Measurements from ENCODE around the gene APOB.

DNA sequence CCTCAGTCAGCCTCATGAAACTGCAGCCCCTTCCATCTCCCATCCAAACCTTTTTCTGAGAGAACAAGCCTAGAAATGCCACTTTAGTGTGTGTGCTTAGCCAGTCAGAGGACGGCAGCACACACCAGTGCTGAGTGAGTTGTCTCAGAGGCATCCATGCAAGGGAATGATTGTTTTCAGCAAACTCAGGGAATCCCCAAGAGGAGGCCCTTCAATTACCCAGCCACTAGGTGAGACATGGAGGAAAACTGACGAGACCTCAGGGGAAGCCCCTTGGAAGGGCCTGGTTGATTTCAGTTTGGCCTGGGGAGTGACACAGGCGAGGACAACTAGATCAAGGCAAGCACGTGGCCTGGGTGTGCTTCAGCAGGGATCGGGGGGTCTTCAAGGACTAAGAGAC, 49.7 kb downstream of the APOB start:
- TF ChIP-seq SUZ12 (IDR thresholded peaks at IDR 0.05; ENCODE audit: low read length) (no peak), JUND (IDR thresholded peaks at IDR 0.05; ENCODE audit: low read length) (no peak), KDM5A (IDR thresholded peaks at IDR 0.05; ENCODE audit: low read length) (no peak), TCF12 (IDR thresholded peaks at IDR 0.05; ENCODE audit: low read depth, low read length) (no peak), EP300 (IDR thresholded peaks at IDR 0.05; ENCODE audit: borderline replicate concordance in 1 of 2, low read depth in 2 of 2, low read length in 2 of 2) (no peak), CBX5 (IDR thresholded peaks at IDR 0.05; ENCODE audit: low read depth, low read length) (no peak)
- TF ChIP-seq, protein P1, sequence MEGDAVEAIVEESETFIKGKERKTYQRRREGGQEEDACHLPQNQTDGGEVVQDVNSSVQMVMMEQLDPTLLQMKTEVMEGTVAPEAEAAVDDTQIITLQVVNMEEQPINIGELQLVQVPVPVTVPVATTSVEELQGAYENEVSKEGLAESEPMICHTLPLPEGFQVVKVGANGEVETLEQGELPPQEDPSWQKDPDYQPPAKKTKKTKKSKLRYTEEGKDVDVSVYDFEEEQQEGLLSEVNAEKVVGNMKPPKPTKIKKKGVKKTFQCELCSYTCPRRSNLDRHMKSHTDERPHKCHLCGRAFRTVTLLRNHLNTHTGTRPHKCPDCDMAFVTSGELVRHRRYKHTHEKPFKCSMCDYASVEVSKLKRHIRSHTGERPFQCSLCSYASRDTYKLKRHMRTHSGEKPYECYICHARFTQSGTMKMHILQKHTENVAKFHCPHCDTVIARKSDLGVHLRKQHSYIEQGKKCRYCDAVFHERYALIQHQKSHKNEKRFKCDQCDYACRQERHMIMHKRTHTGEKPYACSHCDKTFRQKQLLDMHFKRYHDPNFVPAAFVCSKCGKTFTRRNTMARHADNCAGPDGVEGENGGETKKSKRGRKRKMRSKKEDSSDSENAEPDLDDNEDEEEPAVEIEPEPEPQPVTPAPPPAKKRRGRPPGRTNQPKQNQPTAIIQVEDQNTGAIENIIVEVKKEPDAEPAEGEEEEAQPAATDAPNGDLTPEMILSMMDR (IDR thresholded peaks at IDR 0.05; ENCODE audit: control extremely low read depth in 1 of 3, insufficient read depth in 1 of 3, low read depth in 1 of 3, low read length in 3 of 3), result no peak
- TF ChIP-seq, protein P2, sequence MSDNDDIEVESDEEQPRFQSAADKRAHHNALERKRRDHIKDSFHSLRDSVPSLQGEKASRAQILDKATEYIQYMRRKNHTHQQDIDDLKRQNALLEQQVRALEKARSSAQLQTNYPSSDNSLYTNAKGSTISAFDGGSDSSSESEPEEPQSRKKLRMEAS (IDR thresholded peaks at IDR 0.05), result no peak

All from H1 (cell line).